ENCODE data around the gene ABLIM3.

DNA sequence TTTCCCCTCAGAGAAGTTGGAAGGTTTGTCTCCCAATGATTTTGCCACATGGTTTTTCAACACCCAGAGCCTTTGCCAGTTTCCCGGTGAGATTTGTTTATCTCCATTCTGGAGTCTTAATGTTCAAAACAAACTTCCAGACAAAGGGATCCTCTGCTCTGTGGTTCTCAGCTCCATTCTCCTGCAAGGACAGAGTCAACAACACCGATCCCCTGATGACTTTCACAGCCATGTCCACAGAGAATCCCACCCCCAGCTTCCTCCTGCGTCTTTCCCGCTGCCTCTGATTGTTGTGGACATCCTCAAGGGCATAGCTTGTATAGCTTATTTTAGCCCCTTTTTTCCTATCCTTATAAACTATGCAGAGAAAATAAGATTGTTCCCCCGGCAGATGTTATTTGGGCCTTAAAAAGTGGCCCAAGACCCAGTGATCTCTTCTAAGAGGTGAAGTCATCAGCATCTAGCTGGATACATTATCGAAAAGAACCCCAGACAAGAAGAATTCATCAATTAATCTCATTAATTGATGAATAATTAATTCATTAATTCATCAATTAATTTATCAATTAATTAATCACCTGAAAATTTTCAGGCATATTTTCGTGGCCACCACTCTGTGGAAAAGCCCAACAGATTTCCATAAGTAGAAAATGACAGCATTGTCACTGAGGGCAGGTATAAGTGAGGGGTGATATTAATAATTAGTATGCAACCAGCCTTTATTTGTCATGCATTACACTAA is 2.9 kb upstream of the ABLIM3 start:
- no peak for TF ChIP-seq CTCF (IDR thresholded peaks at IDR 0.05)
- no peak for TF ChIP-seq POLR2A (IDR thresholded peaks at IDR 0.05)

Measured in Peyer's patch (tissue), 4 donors.